ENCODE measurements around the gene FGF6.
"Not testable (repeated sequence)": the region's sequence is repeated elsewhere in the genome, so short reads cannot be mapped to it uniquely, and the experiment has no call there.

FGF6 gene

GRCh38 chr12:4420138-4420670, 25.4 kb downstream of the FGF6 start:
- H3K36me3 ChIP-seq (ENCODE audit: control insufficient read depth, insufficient read depth, low read length) = no peaks in the 10 kb centered on the region
- no peak for DNase-seq (ENCODE audit: low read depth, low spot score)
- H3K9me3 ChIP-seq (ENCODE audit: control insufficient read depth, insufficient read depth, low read length) = no peaks in the 10 kb centered on the region
- WGBS (ENCODE audit: insufficient coverage, insufficient read length) = no CpG with 5 or more reads among the region's 5 CpGs
- H3K4me3 ChIP-seq (ENCODE audit: low read length) = no peak overlapping the region
- no peaks in the 10 kb centered on the region for H3K27me3 ChIP-seq (ENCODE audit: control insufficient read depth, insufficient read depth, low read length)
- H3K4me1 ChIP-seq (ENCODE audit: control insufficient read depth, insufficient read depth, low read length) = no peaks in the 10 kb centered on the region
- H3K27ac ChIP-seq (ENCODE audit: low read length) = no peak overlapping the region

GRCh38 chr12:4418913-4419312, 26.7 kb downstream of the FGF6 start:
- WGBS (ENCODE audit: insufficient coverage, insufficient read length) = no CpG with 5 or more reads among the region's 5 CpGs

DNA sequence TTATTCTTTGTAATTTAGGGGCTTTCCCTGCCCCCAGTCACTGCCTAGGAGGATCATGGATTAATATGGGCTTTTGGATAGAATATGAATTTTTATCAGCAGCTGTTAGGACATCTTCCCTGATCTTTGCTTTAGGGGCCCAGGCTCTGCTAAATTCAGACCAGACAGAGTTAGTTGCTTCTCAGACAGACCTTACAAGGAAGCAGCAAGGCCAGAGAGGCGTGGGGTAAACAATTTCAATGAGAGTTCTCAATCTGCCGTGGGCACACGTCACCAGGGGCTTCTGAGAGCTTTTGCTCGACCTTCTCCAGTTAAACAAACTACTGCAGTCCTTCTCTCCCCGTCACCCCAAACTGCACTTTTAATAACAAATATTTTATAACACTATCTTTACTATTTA, 27.7 kb downstream of the FGF6 start:
- H3K4me1 ChIP-seq (ENCODE audit: control insufficient read depth, insufficient read depth, low read length) = no peaks in the 10 kb centered on the region
- H3K27me3 ChIP-seq (ENCODE audit: control insufficient read depth, insufficient read depth, low read length) = no peaks in the 10 kb centered on the region
- DNase-seq (ENCODE audit: low read depth, low spot score) = no peak
- H3K4me3 ChIP-seq (ENCODE audit: low read length) = no peak overlapping the region
- H3K9me3 ChIP-seq (ENCODE audit: control insufficient read depth, insufficient read depth, low read length) = no peaks in the 10 kb centered on the region
- 100% methylated on average over 1 of the region's 5 CpGs for WGBS (ENCODE audit: insufficient coverage, insufficient read length)
- H3K27ac ChIP-seq (ENCODE audit: low read length) = no peak overlapping the region
- no peaks in the 10 kb centered on the region for H3K36me3 ChIP-seq (ENCODE audit: control insufficient read depth, insufficient read depth, low read length)

More at GRCh38 chr12:4418913-4419312, 26.7 kb downstream of the FGF6 start:
- Histone ChIP-seq H3K9me3 (ENCODE audit: control insufficient read depth, insufficient read depth, low read length) (no peaks in the 10 kb centered on the region), H3K4me3 (ENCODE audit: low read length) (no peak overlapping the region), H3K27me3 (ENCODE audit: control insufficient read depth, insufficient read depth, low read length) (no peaks in the 10 kb centered on the region), H3K27ac (ENCODE audit: low read length) (no peak overlapping the region), H3K36me3 (ENCODE audit: control insufficient read depth, insufficient read depth, low read length) (no peaks in the 10 kb centered on the region), H3K4me1 (ENCODE audit: control insufficient read depth, insufficient read depth, low read length) (no peaks in the 10 kb centered on the region)
- no peak for DNase-seq (ENCODE audit: low read depth, low spot score)

DNA sequence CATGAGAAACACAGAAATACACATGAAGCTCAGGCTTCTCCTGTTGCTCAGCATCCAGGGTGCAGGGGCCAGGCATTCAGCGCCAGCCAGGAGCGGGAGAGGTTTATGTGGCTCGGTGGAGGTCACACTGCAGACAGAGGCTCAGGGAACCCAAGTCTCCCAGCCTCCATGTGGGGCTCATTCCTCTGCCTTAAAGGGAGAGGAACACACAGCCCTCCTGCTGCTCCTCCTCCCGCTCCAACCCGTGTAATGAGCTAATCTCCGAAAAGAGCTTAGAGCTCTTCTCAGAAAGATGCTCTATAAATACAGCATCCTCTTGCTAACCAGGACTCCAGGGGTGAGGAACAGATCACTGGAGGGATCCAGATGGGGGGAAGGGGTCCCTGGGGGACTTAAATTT, 28.2 kb downstream of the FGF6 start:
- H3K4me3 ChIP-seq (ENCODE audit: low read length) = no peak overlapping the region
- H3K27ac ChIP-seq (ENCODE audit: low read length) = no peak overlapping the region
- H3K9me3 ChIP-seq (ENCODE audit: control insufficient read depth, insufficient read depth, low read length) = no peaks in the 10 kb centered on the region
- no peaks in the 10 kb centered on the region for H3K4me1 ChIP-seq (ENCODE audit: control insufficient read depth, insufficient read depth, low read length)
- no peaks in the 10 kb centered on the region for H3K27me3 ChIP-seq (ENCODE audit: control insufficient read depth, insufficient read depth, low read length)
- WGBS (ENCODE audit: insufficient coverage, insufficient read length) = no CpG with 5 or more reads among the region's 6 CpGs
- H3K36me3 ChIP-seq (ENCODE audit: control insufficient read depth, insufficient read depth, low read length) = no peaks in the 10 kb centered on the region
- no peak for DNase-seq (ENCODE audit: low read depth, low spot score)

- H3K4me1 ChIP-seq (ENCODE audit: control insufficient read depth, insufficient read depth, low read length) = no peaks in the 10 kb centered on the region
- H3K36me3 ChIP-seq (ENCODE audit: control insufficient read depth, insufficient read depth, low read length) = no peaks in the 10 kb centered on the region
- H3K27me3 ChIP-seq (ENCODE audit: control insufficient read depth, insufficient read depth, low read length) = no peaks in the 10 kb centered on the region
- no peaks in the 10 kb centered on the region for H3K9me3 ChIP-seq (ENCODE audit: control insufficient read depth, insufficient read depth, low read length)
- WGBS (ENCODE audit: insufficient coverage, insufficient read length) = no CpG with 5 or more reads among the region's 8 CpGs
- DNase-seq (ENCODE audit: low read depth, low spot score) = no peak
- H3K4me3 ChIP-seq (ENCODE audit: low read length) = no peak overlapping the region
- H3K27ac ChIP-seq (ENCODE audit: low read length) = no peak overlapping the region
Measured at GRCh38 chr12:4416276-4416675, 29.3 kb downstream of the FGF6 start.

GRCh38 chr12:4412465-4412864, 33.1 kb downstream of the FGF6 start:
- DNase-seq (ENCODE audit: low read depth, low spot score) = no peak
- Histone ChIP-seq H3K4me1 (ENCODE audit: control insufficient read depth, insufficient read depth, low read length) (no peaks in the 10 kb centered on the region), H3K27ac (ENCODE audit: low read length) (no peak overlapping the region), H3K4me3 (ENCODE audit: low read length) (no peak overlapping the region), H3K9me3 (ENCODE audit: control insufficient read depth, insufficient read depth, low read length) (no peaks in the 10 kb centered on the region), H3K36me3 (ENCODE audit: control insufficient read depth, insufficient read depth, low read length) (no peaks in the 10 kb centered on the region), H3K27me3 (ENCODE audit: control insufficient read depth, insufficient read depth, low read length) (no peaks in the 10 kb centered on the region)
- no CpG with 5 or more reads among the region's 1 CpG for WGBS (ENCODE audit: insufficient coverage, insufficient read length)

GRCh38 chr12:4412056-4412455, 33.6 kb downstream of the FGF6 start:
- Histone ChIP-seq H3K4me1 (ENCODE audit: control insufficient read depth, insufficient read depth, low read length) (no peaks in the 10 kb centered on the region), H3K36me3 (ENCODE audit: control insufficient read depth, insufficient read depth, low read length) (no peaks in the 10 kb centered on the region), H3K27me3 (ENCODE audit: control insufficient read depth, insufficient read depth, low read length) (no peaks in the 10 kb centered on the region), H3K27ac (ENCODE audit: low read length) (no peak overlapping the region), H3K4me3 (ENCODE audit: low read length) (no peak overlapping the region), H3K9me3 (ENCODE audit: control insufficient read depth, insufficient read depth, low read length) (no peaks in the 10 kb centered on the region)
- WGBS (ENCODE audit: insufficient coverage, insufficient read length) = no CpG with 5 or more reads among the region's 3 CpGs
- no peak for DNase-seq (ENCODE audit: low read depth, low spot score)

- no CpG with 5 or more reads among the region's 3 CpGs for WGBS (ENCODE audit: insufficient coverage, insufficient read length)
Measured at GRCh38 chr12:4407136-4407535, 38.5 kb downstream of the FGF6 start.

DNA sequence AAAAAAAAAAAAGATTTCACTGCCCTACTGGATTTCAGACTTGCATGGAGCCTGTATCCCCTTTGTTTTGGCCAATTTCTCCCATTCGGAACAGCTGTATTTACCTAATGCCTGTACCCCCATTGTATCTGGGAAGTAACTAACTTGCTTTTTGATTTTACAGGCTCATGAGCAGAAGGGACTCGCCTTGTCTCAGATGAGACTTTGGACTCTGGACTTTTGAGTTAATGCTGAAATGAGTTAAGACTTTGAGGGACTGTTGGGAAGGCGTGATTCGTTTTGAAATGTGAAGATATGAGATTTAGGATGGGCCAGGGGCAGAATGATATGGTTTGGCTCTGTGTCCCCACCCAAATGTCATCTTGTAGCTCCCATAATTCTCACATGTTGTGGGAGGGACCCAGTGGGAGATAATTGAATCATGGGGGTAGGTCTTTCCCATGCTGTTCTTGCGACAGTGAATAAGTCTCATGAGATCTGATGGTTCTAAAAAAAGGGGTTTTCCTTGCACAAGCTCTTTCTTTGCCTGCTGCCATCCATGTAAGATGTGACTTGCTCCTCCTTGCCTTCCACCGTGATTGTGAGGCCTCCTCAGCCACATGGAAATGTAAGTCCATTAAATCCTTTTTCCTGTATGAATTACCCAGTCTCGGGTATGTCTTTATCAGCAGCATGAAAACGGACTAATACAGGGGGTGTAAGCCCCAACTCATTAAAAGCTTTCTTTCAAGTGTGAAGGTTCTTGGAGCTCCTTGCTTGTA, 40.6 kb downstream of the FGF6 start:
- not testable (repeated sequence) for DNase-seq (ENCODE audit: low read depth, low spot score); H3K27me3 ChIP-seq (ENCODE audit: control insufficient read depth, insufficient read depth, low read length); H3K27ac ChIP-seq (ENCODE audit: low read length); H3K4me3 ChIP-seq (ENCODE audit: low read length); H3K9me3 ChIP-seq (ENCODE audit: control insufficient read depth, insufficient read depth, low read length); H3K36me3 ChIP-seq (ENCODE audit: control insufficient read depth, insufficient read depth, low read length); H3K4me1 ChIP-seq (ENCODE audit: control insufficient read depth, insufficient read depth, low read length)
- no CpG with 5 or more reads among the region's 8 CpGs for WGBS (ENCODE audit: insufficient coverage, insufficient read length)

More at GRCh38 chr12:4407136-4407535, 38.5 kb downstream of the FGF6 start:
- no peaks in the 10 kb centered on the region; the same call in 1 of the 2 replicates for H3K27me3 ChIP-seq (ENCODE audit: control insufficient read depth, insufficient read depth, low read length)
- H3K9me3 ChIP-seq (ENCODE audit: control insufficient read depth, insufficient read depth, low read length) = no peaks in the 10 kb centered on the region
- no peaks in the 10 kb centered on the region for H3K36me3 ChIP-seq (ENCODE audit: control insufficient read depth, insufficient read depth, low read length)
- H3K4me1 ChIP-seq (ENCODE audit: control insufficient read depth, insufficient read depth, low read length) = no peaks in the 10 kb centered on the region
- no peak overlapping the region for H3K27ac ChIP-seq (ENCODE audit: low read length)
- no peak for DNase-seq (ENCODE audit: low read depth, low spot score)
- no peak overlapping the region for H3K4me3 ChIP-seq (ENCODE audit: low read length)

GRCh38 chr12:4402996-4403395, 42.6 kb downstream of the FGF6 start:
- no peak for DNase-seq (ENCODE audit: low read depth, low spot score)
- Histone ChIP-seq H3K27me3 (ENCODE audit: control insufficient read depth, insufficient read depth, low read length) (no peaks in the 10 kb centered on the region; the same call in 1 of the 2 replicates), H3K27ac (ENCODE audit: low read length) (no peak overlapping the region), H3K36me3 (ENCODE audit: control insufficient read depth, insufficient read depth, low read length) (no peaks in the 10 kb centered on the region), H3K4me3 (ENCODE audit: low read length) (no peak overlapping the region), H3K4me1 (ENCODE audit: control insufficient read depth, insufficient read depth, low read length) (no peaks in the 10 kb centered on the region), H3K9me3 (ENCODE audit: control insufficient read depth, insufficient read depth, low read length) (no peaks in the 10 kb centered on the region)
- WGBS (ENCODE audit: insufficient coverage, insufficient read length) = no CpG with 5 or more reads among the region's 4 CpGs

GRCh38 chr12:4401117-4401516, 44.5 kb downstream of the FGF6 start:
- no peaks in the 10 kb centered on the region for H3K9me3 ChIP-seq (ENCODE audit: control insufficient read depth, insufficient read depth, low read length)
- no peaks in the 10 kb centered on the region for H3K36me3 ChIP-seq (ENCODE audit: control insufficient read depth, insufficient read depth, low read length)
- no peak overlapping the region for H3K4me3 ChIP-seq (ENCODE audit: low read length)
- H3K27me3 ChIP-seq (ENCODE audit: control insufficient read depth, insufficient read depth, low read length) = no peaks in the 10 kb centered on the region
- H3K4me1 ChIP-seq (ENCODE audit: control insufficient read depth, insufficient read depth, low read length) = no peaks in the 10 kb centered on the region
- WGBS (ENCODE audit: insufficient coverage, insufficient read length) = no CpG with 5 or more reads among the region's 3 CpGs
- no peak overlapping the region for H3K27ac ChIP-seq (ENCODE audit: low read length)
- DNase-seq (ENCODE audit: low read depth, low spot score) = no peak
